HG03045 (cell line): ENCODE results near the gene INPP5K.
"Not testable (repeated sequence)": the region's sequence is repeated elsewhere in the genome, so short reads cannot be mapped to it uniquely, and the experiment has no call there.

ENCODE experiments used
- ATAC-seq: cut with Tn5 transposase; IDR thresholded peaks from one replicate; pipeline ENCODE4 v1.9.1; 2021; ENCODE audit warnings: mild to moderate bottlenecking, moderate library complexity; ENCODE audit not compliant: unreplicated experiment

INPP5K gene

DNA sequence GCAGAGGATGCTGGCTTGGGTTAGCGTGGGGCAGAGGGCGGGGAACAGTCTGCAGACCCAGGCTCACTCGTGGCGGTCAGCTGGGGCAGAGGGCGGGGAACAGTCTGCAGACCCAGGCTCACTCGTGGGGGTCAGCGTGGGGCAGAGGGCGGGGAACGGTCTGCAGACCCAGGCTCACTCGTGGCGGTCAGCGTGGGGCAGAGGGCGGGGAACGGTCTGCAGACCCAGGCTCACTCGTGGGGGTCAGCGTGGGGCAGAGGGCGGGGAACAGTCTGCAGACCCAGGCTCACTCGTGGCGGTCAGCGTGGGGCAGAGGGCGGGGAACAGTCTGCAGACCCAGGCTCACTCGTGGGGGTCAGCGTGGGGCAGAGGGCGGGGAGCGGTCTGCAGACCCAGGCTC is 7.7 kb downstream of the INPP5K start:
- ATAC-seq: not testable (repeated sequence)

DNA sequence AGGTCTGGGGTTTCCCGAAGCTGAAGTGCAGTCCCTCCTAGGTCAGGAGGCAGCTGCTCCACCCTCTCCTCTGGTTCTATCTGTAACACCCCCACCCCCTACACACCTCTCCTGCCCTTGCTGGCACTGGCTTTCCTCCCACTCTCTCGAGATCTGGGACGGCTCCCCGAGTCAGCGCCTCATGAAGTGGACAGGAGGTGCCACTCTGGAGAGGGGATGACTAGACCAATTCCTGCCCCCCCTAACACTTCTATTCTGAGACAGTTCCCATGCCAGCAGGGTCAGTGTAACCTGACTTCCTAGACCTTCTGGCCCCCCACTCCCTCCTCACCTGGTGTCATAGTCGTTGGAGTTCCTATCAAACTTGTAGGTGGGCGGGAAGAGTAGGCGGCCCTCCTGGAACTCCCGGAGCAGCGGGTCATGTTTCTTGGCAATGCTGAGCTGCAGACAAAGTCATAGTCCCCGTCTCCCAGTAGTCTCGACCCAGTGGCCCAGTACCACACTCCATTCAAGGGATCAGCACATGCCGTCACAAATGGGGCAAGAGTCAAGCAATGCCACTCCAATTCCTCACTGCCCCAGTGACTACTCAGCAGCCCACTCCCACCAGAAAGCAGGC is 9.7 kb downstream of the INPP5K start:
- ATAC-seq: no peak

DNA sequence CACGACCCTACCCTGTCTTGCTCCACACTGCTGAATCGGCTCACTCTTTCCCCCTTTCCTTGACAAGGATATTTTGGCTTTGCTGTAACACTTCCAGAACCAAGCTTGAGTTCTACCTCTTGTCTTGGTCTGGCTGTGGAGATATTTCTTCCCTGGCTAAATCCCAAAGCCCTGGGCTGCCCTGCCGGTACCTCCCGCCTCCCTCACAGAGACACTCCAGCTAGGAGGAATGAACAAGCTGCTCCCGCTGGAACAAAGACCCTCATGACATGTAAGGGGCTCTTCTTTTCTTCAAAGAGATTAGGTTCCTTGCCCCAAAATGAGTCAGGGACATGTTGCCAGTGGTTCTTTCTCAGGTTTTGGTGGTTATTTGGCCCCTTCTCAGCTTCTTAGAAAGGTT is 10.8 kb downstream of the INPP5K start:
- ATAC-seq: no peak

GRCh38 chr17:1504866-1505265 is 11.5 kb downstream of the INPP5K start:
- no peak for ATAC-seq

GRCh38 chr17:1503699-1504098 is 12.7 kb downstream of the INPP5K start:
- no peak for ATAC-seq

DNA sequence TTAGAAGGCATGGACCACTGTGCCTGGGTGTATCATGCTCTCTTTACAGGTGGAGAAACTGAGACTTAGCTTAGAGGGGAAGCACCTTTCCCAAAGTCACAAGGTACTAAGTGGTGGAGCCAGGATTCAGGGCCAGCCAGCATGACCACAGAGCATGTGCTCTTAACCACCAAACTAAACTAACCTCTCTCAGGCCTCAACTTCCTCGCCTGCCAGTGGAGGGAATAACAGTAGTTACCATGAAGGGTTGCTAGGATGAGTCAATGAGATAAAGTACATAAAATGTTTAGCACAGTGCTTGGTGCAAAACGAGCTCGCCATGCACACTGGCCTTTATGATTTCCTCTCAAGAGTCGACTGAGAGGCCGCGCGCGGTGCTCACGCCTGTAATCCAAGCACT is 17.5 kb downstream of the INPP5K start:
- ATAC-seq: no peak

DNA sequence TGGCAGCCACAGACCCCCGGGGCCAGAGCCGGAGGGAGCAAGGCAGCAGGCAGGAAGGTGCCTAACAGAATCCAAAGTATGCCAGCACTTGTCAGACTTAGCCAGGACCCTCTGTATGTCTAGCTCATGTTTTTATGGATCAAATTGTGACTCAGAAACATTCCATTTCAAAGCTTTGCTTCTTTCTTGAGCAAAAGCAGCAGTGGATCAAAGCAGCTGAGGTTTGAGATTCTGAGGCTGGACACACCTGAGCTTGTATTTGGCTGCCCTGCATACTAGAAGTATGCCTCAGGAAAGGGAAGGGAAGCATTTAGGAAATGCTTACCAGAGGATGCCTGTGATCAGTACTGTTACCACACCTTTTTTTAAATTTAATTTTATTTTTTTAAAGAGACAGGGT is 18.2 kb downstream of the INPP5K start:
- ATAC-seq: no peak

DNA sequence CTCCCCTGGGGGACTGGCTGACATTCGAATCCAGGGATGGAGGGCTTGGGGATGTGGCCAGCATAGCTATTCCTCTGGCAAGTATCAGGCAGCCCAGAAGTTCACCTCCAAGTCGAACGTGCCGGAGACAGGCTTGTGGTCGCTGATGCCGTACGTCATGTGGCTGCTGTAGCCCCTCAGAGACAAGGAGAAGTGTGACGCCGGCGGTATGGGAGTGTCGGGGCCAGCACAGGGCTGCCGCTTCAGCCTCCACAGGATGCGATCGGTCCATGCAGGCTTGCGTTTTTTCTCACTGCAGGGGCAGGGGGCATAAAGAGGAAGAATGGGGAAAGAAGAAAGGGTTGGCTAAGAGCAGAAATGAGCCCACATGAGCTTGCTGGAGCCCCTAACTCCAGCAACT is 18.6 kb downstream of the INPP5K start:
- ATAC-seq: no peak

DNA sequence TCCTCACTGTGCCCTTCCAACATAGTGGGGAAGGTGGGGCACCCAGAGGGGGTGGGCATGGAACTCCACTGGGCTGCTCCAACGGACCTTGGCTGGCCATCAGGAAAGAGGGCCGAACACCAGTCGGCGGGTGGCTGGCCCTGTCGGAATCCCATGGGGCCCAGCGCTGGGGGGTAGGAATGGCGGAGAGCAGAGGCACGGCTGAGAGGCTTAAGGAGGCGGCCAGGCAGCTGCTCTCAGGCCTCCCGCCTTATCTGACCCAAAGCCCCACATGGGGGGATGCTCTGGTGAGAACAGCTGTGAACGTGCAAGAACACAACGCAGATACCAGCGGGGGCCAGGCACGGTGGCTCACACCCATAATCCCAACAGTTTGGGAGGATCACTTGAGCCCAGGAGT is 19.5 kb downstream of the INPP5K start:
- ATAC-seq: no peak

GRCh38 chr17:1495265-1495989 is 21.0 kb downstream of the INPP5K start:
- ATAC-seq: no peak

DNA sequence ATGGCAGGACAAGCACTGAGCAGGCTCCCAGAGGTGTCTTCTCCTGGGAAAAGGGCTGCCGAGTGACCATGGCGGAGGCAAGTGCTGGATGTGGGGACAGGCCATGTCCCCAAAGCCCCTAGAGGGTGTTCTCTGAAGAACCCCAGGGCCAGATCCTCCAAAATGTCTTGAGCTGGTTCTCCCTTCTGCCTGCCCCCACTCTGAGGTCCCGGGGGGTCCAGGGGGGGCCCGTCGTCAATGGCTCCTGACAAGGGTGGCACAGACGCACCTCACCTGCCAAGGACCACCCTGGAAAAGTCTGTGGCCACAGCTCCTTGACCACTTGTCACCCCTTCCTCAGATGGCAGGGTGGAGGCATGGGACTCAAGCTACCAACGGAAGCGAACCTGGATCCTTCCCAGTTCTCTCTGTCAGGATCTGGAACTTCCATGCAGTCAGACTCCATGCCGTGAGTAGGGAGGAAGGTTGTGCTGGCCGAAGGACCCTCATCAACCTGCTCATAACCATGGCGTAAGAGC is 21.6 kb downstream of the INPP5K start:
- no peak for ATAC-seq

DNA sequence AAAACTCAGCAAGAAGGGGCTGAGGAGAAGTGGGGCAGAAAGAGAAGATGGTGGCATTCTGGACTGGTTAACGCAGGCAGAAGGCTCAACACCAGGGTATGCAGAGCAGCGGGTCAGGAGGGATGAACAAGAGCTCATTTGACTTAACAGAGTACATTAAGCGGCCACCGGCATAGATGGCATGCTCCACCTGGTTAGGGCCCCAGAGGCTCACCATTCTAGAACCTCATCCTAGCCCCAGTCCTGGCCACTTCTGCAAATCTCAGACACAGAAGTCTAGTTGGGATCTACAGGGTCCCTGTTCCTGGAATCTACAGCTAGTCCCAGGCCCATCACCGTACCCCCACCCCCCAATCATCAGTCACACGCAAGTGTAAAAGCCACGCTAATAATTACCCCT is 22.2 kb downstream of the INPP5K start:
- no peak for ATAC-seq

DNA sequence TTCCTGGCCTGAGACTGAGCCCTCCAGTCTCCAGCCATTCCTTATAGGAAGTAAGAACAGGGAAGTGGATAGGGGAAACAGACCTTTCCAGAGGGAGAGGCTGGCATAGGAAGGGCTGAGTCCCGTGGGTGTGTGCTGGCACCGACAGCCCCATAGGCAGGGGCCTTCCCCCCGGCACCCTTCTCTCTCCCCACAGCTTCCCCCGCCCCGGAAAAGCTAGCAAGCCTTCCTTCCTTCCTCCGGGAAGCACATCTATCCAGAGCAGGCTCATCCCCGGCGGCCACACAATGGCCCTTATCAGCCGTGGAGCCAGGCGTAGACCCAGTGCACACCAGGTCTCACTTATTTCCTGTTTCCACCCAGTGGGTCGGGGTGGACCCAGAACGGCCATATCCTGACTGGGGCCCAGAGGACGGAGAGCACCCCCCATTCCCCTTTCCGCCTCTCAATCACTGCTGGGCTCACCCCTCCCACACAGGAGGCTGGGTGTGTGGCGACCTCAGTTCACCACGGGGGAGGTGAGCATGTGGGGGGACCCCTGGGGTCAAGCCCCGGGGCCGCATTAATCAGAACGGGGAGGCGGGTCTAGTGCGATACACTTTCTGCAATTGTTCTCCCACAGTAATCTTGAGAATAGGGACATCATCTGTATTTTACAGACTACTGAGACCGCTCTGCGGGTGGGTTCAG is 23.0 kb downstream of the INPP5K start:
- no peak for ATAC-seq

DNA sequence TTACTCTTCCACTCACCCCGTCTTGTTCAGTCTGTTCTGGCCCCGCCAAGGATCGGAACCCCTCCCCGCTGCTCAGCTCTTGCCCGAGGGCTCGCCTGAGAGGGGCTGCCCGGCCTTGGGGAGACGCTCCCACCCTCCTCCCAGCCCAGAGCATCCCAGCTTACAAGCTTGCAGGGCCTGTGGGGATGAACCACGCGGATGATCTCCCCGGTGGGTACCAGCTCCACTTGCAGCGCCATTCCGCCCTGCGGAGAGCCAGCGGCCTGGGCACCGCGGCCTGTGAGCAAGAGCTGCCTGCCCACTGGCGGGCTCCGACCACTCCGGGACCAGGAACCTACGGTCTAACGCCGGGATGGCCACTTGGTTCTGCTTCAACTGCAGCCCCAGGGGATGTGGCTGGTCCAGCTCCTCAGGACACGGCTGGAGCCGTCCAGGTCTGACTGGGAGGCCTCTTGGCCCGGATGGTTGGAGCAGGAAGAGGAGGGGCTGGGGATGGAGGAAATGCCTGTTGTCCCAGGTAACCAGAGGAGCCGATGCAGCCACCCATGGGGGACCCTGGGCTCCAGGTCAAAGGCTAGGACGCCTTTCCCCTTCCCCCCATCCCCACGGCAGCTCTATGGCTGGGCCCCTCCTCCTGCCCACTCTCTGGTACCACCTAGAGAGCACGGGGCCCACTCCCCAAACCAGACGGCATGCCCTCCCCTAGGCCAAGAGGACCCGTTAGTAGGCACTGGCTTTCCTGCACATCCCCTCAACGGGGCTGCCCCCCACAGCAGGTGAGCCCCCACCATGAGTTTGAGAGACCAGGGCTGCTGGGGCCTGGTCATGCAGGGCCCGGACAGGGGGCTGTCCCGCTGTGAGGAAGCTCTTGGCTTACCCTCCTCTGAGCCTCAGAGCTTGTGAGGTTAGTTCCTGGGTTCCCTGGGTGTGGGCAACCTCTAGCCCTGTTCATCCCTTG is 23.9 kb downstream of the INPP5K start, which contains the start of gene MYO1C:
TSS of gene MYO1C (minus strand) at position 438 of the 958 bp plus-strand sequence. CDS start at position 239, 199 bp downstream.
- ATAC-seq: no peak

- peak; percentile 33 for ATAC-seq
Observed at GRCh38 chr17:1491443-1492248, 24.8 kb downstream of the INPP5K start.

DNA sequence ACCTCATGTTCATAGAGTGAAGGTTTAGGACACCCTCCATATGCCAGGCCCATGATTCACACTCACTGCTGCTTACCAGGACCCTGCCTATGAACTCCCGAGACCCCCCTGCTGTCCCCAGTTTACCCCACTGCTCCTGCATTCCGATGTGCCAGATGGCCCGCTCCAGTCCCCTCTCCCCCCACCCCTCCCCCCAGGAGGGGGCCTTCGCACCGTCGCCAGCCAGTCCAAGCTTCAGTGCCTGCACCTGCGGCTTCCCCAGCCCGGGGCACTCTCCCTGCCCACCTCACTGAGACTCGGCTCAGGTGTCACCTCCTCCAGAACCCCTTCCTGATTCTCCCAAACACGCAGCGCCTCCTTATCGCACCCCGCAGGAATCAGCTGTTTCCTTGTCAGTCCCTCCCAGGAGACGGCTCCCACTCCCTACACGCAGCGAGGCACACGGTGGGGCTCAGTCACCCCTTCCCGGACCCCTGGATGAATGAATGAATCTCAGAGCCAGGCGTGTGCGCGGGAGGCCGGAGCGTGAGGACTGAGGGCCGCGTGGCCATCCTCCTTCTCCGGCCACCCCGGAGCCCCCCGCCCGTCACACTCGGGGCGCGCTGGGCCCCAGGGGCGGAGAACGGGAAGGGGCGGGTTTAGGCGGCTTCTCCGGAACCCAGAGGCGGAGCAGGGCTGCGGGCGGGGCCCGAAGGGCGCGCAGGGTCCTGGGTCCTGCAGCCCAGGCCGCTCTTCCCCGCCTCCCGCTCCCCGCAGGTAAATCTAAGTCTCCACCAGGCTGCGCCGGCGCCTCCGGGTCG is 25.6 kb downstream of the INPP5K start:
- ATAC-seq: peak; percentile 46

DNA sequence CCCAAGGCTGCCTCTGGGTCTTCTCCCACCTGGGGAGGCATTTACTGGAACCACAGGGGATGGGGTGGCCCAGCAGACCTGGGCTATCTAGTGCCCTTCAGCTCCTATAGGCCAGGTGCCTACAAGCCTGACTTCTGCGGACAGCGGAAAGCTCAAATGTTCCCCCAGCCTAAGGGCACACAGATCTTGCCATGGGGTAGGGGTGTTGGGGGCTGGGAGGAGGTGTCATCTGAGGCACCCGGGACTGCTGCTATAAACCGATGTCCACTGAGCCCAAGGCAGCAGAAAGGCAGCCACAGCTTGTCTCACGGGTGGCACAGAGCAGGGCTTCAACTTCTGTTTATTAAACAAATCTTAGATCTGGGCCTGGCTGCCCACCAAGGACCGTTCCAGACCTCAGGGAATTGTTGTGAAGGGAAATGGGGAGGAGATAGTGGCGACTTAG is 27.6 kb downstream of the INPP5K start:
- ATAC-seq: no peak

GRCh38 chr17:1487939-1488825 is 28.2 kb downstream of the INPP5K start:
- peak; percentile 35 for ATAC-seq
